Heart left ventricle (tissue), 16 donors: ENCODE data around the gene PCBP3. TPM values are rescaled to one million over a fixed set of nuclear protein-coding genes. Genes with fewer than 3 reads are reported as not detected.

Experiments
- ATAC-seq, 4 donors: fragments of 200-7000 bp; cut with Tn5 transposase; one replicate each; pipeline ENCODE4 v1.9.1; 2020 to 2022; ENCODE audit warnings: moderate library complexity in 4 of 4, mild to moderate bottlenecking in 3 of 4, moderate number of reproducible peaks in 1 of 4
- DNase-seq, 5 donors: peaks; one replicate each; pipeline ENCODE4 v3.0.0-alpha.2; 2020
- H3K27ac ChIP-seq, 12 donors: fragments of 200-600 bp; sonication (generic) in 4 of 12; one replicate each; pipeline versions ENCODE4 v1.5.0 to v1.8.0; 2016 to 2022; ENCODE audit warnings: mild to moderate bottlenecking in 2 of 12
- H3K27me3 ChIP-seq, 9 donors: fragments of 200-600 bp; sonication (generic) in 2 of 9; one replicate each; pipeline versions ENCODE4 v1.5.1 to v1.8.0; 2016 to 2022; ENCODE audit warnings: mild to moderate bottlenecking in 3 of 9
- H3K36me3 ChIP-seq, 9 donors: fragments of 200-600 bp; sonication (generic) in 2 of 9; one replicate each; pipeline versions ENCODE4 v1.5.0 to v1.8.0; 2018 to 2022; ENCODE audit warnings: mild to moderate bottlenecking in 2 of 9
- H3K4me1 ChIP-seq, 12 donors: fragments of 200-600 bp; sonication (generic) in 4 of 12; one replicate each; pipeline versions ENCODE4 v1.5.0 to v1.8.0; 2016 to 2022; ENCODE audit warnings: mild to moderate bottlenecking in 3 of 12
- H3K4me3 ChIP-seq, 12 donors: fragments of 200-600 bp; sonication (generic) in 4 of 12; one replicate each; pipeline versions ENCODE4 v1.5.0 to v1.8.0; 2017 to 2022; ENCODE audit warnings: mild to moderate bottlenecking in 9 of 12, moderate library complexity in 4 of 12
- H3K9me3 ChIP-seq, 12 donors: fragments of 200-600 bp; sonication (generic) in 4 of 12; one replicate each; pipeline versions ENCODE4 v1.5.0 to v1.8.0; 2016 to 2022; ENCODE audit warnings: mild to moderate bottlenecking in 1 of 12
- CTCF ChIP-seq, 12 donors: fragments of 200-600 bp; sonication (generic) in 4 of 12; IDR thresholded peaks; one replicate each; pipeline versions ENCODE4 v1.5.0 to v1.8.0; 2018 to 2022; ENCODE audit warnings: antibody characterized with exemption in 12 of 12, mild to moderate bottlenecking in 5 of 12
- POLR2A ChIP-seq, 2 donors: fragments of 450-650 bp; IDR thresholded peaks; one replicate each; pipeline ENCODE4 v1.6.1; 2017; ENCODE audit warnings: antibody characterized with exemption in 2 of 2, mild to moderate bottlenecking in 2 of 2, moderate library complexity in 2 of 2
- WGBS, 4 donors: extraction: QIAGEN DNeasy Blood & Tissue Kit in 2 of 4; methylation state at CpG; one replicate each; pipeline versions ENCODE4 v1.1.5 to v1.1.7; 2013 to 2018; 5-methylcytosine and 5-hydroxymethylcytosine counted together
- intact Hi-C, 10 donors: fragments of 100-400 bp; cut with DNase I; formaldehyde crosslinking; loops; one replicate each; pipeline versions ENCODE4 v1.11.1 to v1.14.2; 2022
- polyA plus RNA-seq, 2 donors: library from polyadenylated mRNA; stranded (reverse); fragments of 200-250 nt; gene quantifications; one replicate each; pipeline ENCODE4 v1.2.3, GENCODE V29; 2013
- total RNA-seq, 9 donors: library from RNA; depleted of rRNA in 2 of 9; stranded (reverse); fragments of >200 nt in 2 of 9; fragmentation: NEBNext Ultra II Directional in 3 of 9; extraction: Animal tissue kit (Norgen Biotek cat#: 25700) in 3 of 9; gene quantifications; one replicate each; pipeline versions ENCODE4 v1.1.0 to v1.2.4, GENCODE V29; 2016 to 2023
- donor health status: ischemic (EF 13 %, LVEDD 7.1; RV severe dilation, severe dysfunction).
- donor health status: healthy with polysubstance abuse.
- donor health status: DM: no; HTN: yes; CAD: no.
- donor health status: DM: no; HTN: no; CAD: no.
- donor health status: ischemic (EF 25% LVEDD 6.9; RV normal size, moderate dysfunction).
- donor health status: ischemic (EF 25% LVEDD 5.7; RV mildly dilated, moderate dysfunction).
- donor health status: healthy.
- donor health status: DM: yes; HTN: yes; CAD: no.
- donor health status: ischemic (EF 35%, LVEDD 5.7; RV mildly dilated, moderate dysfunction).
- donor health status: nonischemic (EF 11% LVEDD 7.7; RV severe dilation, severe dysfunction).
- donor health status: DM: yes; HTN: yes; CAD: no.
- donor health status: PGD.
- donor health status: ischemic (EF 29% LVEDD 5.4; RV normal size, mild dysfunction).
- donor health status: nonischemic (EF 23%, LVEDD 6.1; RV moderate dilation, normal function).

The PCBP3 gene
- total and polyA plus RNA-seq, 11 donors: 0.72 to 11.4 (median 2.5) TPM; not detected in 1

- ATAC-seq: no peak
- Histone ChIP-seq H3K9me3 (no peaks in the 10 kb centered on the region), H3K4me3 (no peak overlapping the region), H3K27ac (no peak overlapping the region), H3K4me1 (peaks cover 0 to 10% (median 1%) of the 10 kb centered on the region in 12 donors), H3K27me3 (no peaks in the 10 kb centered on the region), H3K36me3 (no peaks in the 10 kb centered on the region)
- no peak for DNase-seq
- 84 to 89% (median 85%) methylated on average over 8 to 11 of the region's 11 CpGs for WGBS, 4 donors
- TF ChIP-seq POLR2A (IDR thresholded peaks at IDR 0.05): no peak
- no peak for TF ChIP-seq CTCF (IDR thresholded peaks at IDR 0.05)
- intact Hi-C loops: loop anchor here in 1 of 10 donors (10.0 kb wide), 2 partner anchors 353 to 543 kb away; partner anchors contain the start of gene POFUT2
Observed at GRCh38 chr21:45827881-45828579, 184.5 kb downstream of the PCBP3 start.

DNA sequence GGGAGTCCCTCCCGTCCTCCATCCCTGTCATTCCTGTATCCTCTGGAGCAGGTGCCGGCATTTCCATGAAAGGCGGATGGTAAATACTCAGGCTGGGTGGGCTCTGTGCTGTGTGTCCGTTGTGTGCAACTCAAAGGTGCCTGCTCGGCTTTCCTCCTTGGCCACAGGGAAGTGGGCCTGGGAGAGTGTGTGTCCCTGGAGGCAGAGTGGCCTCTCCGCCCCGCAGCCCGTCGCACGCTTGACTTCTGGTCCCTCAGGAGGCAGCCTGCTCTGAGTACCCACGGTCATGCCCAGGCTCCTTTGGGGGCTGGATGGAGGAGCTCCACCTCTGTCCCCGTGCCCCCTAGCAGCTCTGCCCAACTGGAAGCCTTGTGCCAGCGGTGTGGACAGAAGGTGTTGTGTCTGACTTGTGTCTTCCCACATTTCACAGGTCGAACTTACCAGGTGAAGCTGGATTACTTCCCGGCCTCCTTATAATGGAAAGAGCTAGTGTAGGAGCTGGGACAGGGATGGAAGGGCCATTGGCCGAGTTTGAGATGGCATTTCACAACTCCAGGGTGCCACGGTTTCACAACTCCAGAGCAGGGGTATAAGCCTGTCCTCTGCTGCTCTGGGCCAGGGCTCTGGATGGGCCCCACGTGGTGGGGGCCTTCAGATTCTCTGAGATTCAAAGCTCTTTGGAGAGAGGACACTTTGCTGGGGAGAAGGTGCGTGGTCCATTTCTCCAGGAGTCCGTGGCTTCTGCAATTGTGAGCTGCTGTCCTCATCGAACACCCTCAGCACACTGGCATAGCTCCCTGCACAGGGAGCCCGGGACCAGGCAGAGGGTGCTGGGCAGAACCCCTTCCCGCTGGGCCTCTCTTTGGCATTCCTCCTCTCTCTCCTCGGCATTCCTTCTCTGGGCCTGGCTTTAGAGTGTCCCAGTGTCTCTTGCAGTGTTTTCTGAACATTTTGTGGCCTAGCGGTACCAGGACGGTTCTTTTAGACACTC is 185.3 kb downstream of the PCBP3 start:
- intact Hi-C loops: loop anchor here in 1 of 10 donors (10.0 kb wide), 2 partner anchors 354 to 544 kb away; partner anchors contain the start of gene POFUT2
- H3K27me3 ChIP-seq: no peaks in the 10 kb centered on the region
- peaks cover 0 to 16% (median 5%) of the 10 kb centered on the region in 12 donors for H3K4me1 ChIP-seq
- DNase-seq (no peak), ATAC-seq (peak in 1 of 4 donors; percentile 38)
- WGBS, 4 donors: 79 to 86% (median 85%) methylated on average over 13 to 26 of the region's 26 CpGs
- no peak overlapping the region for H3K27ac ChIP-seq
- H3K36me3 ChIP-seq: no peaks in the 10 kb centered on the region
- TF ChIP-seq POLR2A (IDR thresholded peaks at IDR 0.05): no peak
- no peak overlapping the region for H3K4me3 ChIP-seq
- no peaks in the 10 kb centered on the region for H3K9me3 ChIP-seq

DNA sequence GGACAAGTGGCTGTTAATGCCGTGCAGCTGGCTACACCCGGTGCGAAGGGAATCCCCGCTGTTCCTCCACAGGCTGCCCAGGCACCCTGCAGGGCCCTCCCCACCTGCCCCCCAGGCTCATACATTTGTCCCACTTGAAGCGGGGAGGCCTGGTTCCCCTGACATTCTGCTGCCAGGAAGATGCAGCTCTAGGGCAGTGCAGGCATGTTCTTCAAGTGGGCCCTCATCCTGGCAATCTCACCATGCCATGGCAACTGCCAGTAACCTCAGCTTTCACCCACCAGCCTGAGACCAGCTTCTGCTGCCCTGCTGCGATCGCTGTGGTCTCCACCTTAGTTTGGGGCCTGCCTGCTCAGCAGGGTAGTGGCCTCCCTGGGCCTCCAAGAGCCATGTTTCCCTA is 186.1 kb downstream of the PCBP3 start:
- Histone ChIP-seq H3K9me3 (no peaks in the 10 kb centered on the region), H3K27me3 (no peaks in the 10 kb centered on the region), H3K36me3 (no peaks in the 10 kb centered on the region), H3K4me3 (no peak overlapping the region), H3K4me1 (peaks cover 0 to 16% (median 5%) of the 10 kb centered on the region in 12 donors), H3K27ac (no peak overlapping the region)
- intact Hi-C loops: loop anchor here in 1 of 10 donors (10.0 kb wide), 2 partner anchors 355 to 545 kb away; partner anchors contain the start of gene POFUT2
- no peak for ATAC-seq
- DNase-seq: no peak
- WGBS, 4 donors: 83 to 94% (median 88%) methylated on average over 5 to 7 of the region's 7 CpGs
- TF ChIP-seq POLR2A (IDR thresholded peaks at IDR 0.05) (no peak), CTCF (IDR thresholded peaks at IDR 0.05) (no peak)

DNA sequence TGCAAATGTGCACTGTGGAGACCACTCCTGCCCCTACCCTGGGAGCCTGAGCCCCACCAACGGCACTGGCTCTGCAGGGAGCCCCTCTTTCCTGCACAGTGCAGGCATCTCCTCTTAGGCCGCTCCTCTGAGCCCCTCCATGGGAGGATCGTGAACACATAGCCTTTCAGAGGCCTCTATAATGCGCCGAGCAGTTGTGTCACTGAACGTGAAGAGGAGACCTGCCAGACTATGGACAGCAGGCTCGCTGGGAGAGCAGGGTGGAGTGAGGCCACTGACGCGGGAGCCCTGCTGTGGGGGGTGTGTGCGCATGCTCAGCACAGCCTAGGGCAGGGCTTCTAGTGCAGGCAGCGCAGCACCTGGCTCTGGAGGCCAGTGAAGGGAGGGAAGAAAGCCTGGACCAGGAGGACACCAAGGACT is 186.7 kb downstream of the PCBP3 start:
- TF ChIP-seq POLR2A (IDR thresholded peaks at IDR 0.05): no peak
- no peak for TF ChIP-seq CTCF (IDR thresholded peaks at IDR 0.05)
- 66 to 85% (median 73%) methylated on average over 3 to 11 of the region's 11 CpGs for WGBS, 4 donors
- no peaks in the 10 kb centered on the region for H3K27me3 ChIP-seq
- no peak overlapping the region for H3K27ac ChIP-seq
- intact Hi-C loops: no loop called here
- no peak overlapping the region for H3K4me3 ChIP-seq
- H3K9me3 ChIP-seq: no peaks in the 10 kb centered on the region
- peak in 1 of 4 donors; percentile 17 for ATAC-seq
- peaks cover 0 to 16% (median 5%) of the 10 kb centered on the region in 12 donors for H3K4me1 ChIP-seq
- H3K36me3 ChIP-seq: no peaks in the 10 kb centered on the region
- no peak for DNase-seq
